Measurements from ENCODE around the gene TMEM47. TPM values are rescaled to one million over a fixed set of nuclear protein-coding genes. Genes with fewer than 3 reads are reported as not detected.
A peak's percentile ranks its signal among the peaks of the same experiment; 100 is the strongest.

TMEM47 gene
- total and polyA plus RNA-seq, 2 of the 8 experiments (the other 6 are each of a cell fraction or from before 2014, with no cell fraction given), result 24.8 to 28.5 TPM

DNA sequence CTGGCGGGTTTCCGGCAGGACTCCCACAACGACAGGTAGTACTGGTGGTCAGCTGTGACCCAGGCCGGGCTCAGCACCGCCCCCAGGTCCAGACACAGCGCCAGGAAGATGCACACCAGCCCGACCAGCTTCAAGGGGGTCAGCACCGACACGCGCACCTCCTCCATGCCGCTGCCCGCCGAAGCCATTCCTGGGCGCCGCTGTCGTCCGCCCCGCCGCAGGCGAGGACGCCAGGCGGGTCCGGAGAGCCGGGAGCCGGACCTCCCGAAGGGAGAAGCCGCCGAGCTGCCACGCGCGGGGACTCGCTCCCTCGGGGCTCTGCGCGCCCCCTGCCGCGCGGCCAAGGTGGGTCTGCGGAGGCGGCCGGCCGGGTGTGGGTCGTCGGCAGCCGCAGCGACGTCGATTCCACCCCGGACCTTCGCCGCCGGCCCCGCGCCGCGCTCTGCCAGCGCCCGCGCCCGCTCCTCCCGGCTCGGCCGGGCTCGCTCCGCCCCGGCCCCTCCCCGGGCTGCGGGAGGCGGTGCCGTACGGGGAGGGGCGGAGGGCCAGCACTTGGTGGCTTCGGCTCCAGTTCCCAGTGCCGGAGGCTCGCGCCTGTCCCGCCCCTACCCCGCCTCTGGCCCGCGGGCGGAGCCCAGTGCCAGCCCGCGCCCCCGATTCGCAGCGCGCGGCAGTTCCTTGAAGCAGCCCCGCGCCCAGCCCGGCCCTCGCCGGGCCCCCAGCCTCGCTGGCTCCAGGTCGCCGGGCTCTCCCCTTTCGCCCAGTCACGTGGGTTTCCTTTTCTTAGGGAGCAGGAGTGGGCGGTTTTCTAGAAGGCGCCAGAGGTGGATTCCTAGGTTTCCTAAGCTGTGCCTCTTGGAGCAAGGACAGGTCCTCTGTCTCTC is at the start of gene TMEM47 (continued):
- TF ChIP-seq CBX5 (IDR thresholded peaks at IDR 0.05; ENCODE audit: low read depth, low read length), result no peak
- peak; percentile 86 for TF ChIP-seq TAF1 (IDR thresholded peaks at IDR 0.05; ENCODE audit: low read depth, low read length)
- TF ChIP-seq, protein P1, sequence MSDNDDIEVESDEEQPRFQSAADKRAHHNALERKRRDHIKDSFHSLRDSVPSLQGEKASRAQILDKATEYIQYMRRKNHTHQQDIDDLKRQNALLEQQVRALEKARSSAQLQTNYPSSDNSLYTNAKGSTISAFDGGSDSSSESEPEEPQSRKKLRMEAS (IDR thresholded peaks at IDR 0.05), result peak; percentile 50
- TF ChIP-seq SP1 (IDR thresholded peaks at IDR 0.05; ENCODE audit: low read depth, low read length), result 0 out of 2 replicates have a peak, but pooled peaks have one; percentile 9
- TF ChIP-seq KDM4A (IDR thresholded peaks at IDR 0.05; ENCODE audit: low read depth, low read length, severe bottlenecking), result peak; percentile 21
- TF ChIP-seq HDAC6 (IDR thresholded peaks at IDR 0.05; ENCODE audit: low read depth, low read length), result no peak
- no peak for TF ChIP-seq RBBP5 (IDR thresholded peaks at IDR 0.05; ENCODE audit: borderline replicate concordance, low read depth, low read length)

All from H1 (cell line).